ENCODE results near the gene SLC25A26. TPM values are rescaled to one million over a fixed set of nuclear protein-coding genes. Genes with fewer than 3 reads are reported as not detected.
A peak's percentile ranks its signal among the peaks of the same experiment; 100 is the strongest.
"Not testable (repeated sequence)": the region's sequence is repeated elsewhere in the genome, so short reads cannot be mapped to it uniquely, and the experiment has no call there.

The SLC25A26 gene
- total and polyA plus RNA-seq, 3 experiments from 2014 or later: 18.9 to 38.4 (median 22.5) TPM

GRCh38 chr3:66208189-66208588 is 12.6 kb upstream of the SLC25A26 start:
- Histone ChIP-seq H3K4me3 (ENCODE audit: low read length) (no peak overlapping the region), H3K9me3 (ENCODE audit: low read length) (no peaks in the 10 kb centered on the region), H3K36me3 (ENCODE audit: insufficient read depth, low read length) (no peaks in the 10 kb centered on the region), H3K27ac (ENCODE audit: low read depth, low read length) (no peak overlapping the region), H3K27me3 (ENCODE audit: insufficient read depth, low read length, poor library complexity, severe bottlenecking) (no peaks in the 10 kb centered on the region), H3K4me1 (ENCODE audit: insufficient read depth, low read length) (no peaks in the 10 kb centered on the region)
- Mint-ChIP-seq H3K27me3 (peaks cover 5 to 23% of the 10 kb centered on the region in 2 donors), H3K4me3 (no peak overlapping the region), H3K4me1 (no peaks in the 10 kb centered on the region), H3K36me3 (no peaks in the 10 kb centered on the region), H3K9me3 (peaks cover 0 to 1% (median 0%) of the 10 kb centered on the region in 5 donors), H3K27ac (no peak overlapping the region)
- no peak for DNase-seq
- ChIA-PET POLR2A (no interaction called here), CTCF (no interaction called here)

DNA sequence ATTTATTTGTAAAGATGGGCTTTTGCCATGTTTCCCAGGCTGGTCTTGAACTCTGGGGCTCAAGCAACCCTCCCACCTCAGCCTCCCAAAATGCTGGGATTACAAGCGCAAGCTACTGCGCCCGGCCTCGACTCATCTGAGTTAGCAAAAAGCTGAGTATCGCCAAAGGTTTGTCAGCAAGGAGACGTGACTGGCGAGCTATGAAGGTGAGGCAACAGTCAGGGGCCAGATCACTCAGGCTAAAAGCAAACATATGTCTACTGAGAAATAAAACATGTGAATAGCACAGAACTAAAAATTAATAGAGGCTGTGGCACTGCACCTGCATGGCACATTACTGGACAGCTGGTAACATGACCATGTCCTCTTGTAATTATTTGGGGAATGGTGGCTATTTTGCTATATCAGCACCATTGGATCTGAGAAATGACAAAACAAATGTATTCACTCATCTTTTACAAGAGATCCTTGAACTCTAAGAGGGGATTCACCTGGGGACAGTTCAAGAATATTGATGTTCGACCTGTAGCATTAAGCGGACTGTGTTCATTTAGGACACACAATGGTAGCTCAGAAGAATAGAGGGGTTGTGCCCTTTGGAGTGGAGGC is 10.0 kb upstream of the SLC25A26 start:
- Histone ChIP-seq H3K27me3 (ENCODE audit: insufficient read depth, low read length, poor library complexity, severe bottlenecking) (no peaks in the 10 kb centered on the region), H3K36me3 (ENCODE audit: insufficient read depth, low read length) (no peaks in the 10 kb centered on the region), H3K27ac (ENCODE audit: low read depth, low read length) (no peak overlapping the region), H3K4me3 (ENCODE audit: low read length) (no peak overlapping the region), H3K9me3 (ENCODE audit: low read length) (no peaks in the 10 kb centered on the region), H3K4me1 (ENCODE audit: insufficient read depth, low read length) (no peaks in the 10 kb centered on the region)
- POLR2A ChIA-PET: no interaction called here
- CTCF ChIA-PET: interaction anchor here (1.1 kb wide), 1 partner anchor 10 kb away, joined by 3 read pairs; no protein-coding TSS in a partner anchor
- no peak for DNase-seq
- no peak overlapping the region for H3K27ac Mint-ChIP-seq
- H3K4me3 Mint-ChIP-seq: no peak overlapping the region
- H3K4me1 Mint-ChIP-seq: no peaks in the 10 kb centered on the region
- peaks cover 4 to 8% of the 10 kb centered on the region in 2 donors for H3K27me3 Mint-ChIP-seq
- no peaks in the 10 kb centered on the region for H3K36me3 Mint-ChIP-seq
- H3K9me3 Mint-ChIP-seq: peaks cover 0 to 1% (median 0%) of the 10 kb centered on the region in 5 donors

- ChIA-PET CTCF (no interaction called here), POLR2A (no interaction called here)
- Histone ChIP-seq H3K9me3 (ENCODE audit: low read length) (no peaks in the 10 kb centered on the region), H3K4me1 (ENCODE audit: insufficient read depth, low read length) (no peaks in the 10 kb centered on the region), H3K27me3 (ENCODE audit: insufficient read depth, low read length, poor library complexity, severe bottlenecking) (no peaks in the 10 kb centered on the region), H3K36me3 (ENCODE audit: insufficient read depth, low read length) (no peaks in the 10 kb centered on the region), H3K27ac (ENCODE audit: low read depth, low read length) (no peak overlapping the region), H3K4me3 (ENCODE audit: low read length) (no peak overlapping the region)
- no peaks in the 10 kb centered on the region for H3K4me1 Mint-ChIP-seq
- no peak overlapping the region for H3K27ac Mint-ChIP-seq
- H3K4me3 Mint-ChIP-seq: no peak overlapping the region
- DNase-seq: no peak
- H3K9me3 Mint-ChIP-seq: peaks cover 0 to under 1% (median 0%) of the 10 kb centered on the region in 5 donors
- H3K36me3 Mint-ChIP-seq: no peaks in the 10 kb centered on the region
- peaks cover 4 to 12% of the 10 kb centered on the region in 2 donors for H3K27me3 Mint-ChIP-seq
Observed at GRCh38 chr3:66211779-66212178, 9.0 kb upstream of the SLC25A26 start.

DNA sequence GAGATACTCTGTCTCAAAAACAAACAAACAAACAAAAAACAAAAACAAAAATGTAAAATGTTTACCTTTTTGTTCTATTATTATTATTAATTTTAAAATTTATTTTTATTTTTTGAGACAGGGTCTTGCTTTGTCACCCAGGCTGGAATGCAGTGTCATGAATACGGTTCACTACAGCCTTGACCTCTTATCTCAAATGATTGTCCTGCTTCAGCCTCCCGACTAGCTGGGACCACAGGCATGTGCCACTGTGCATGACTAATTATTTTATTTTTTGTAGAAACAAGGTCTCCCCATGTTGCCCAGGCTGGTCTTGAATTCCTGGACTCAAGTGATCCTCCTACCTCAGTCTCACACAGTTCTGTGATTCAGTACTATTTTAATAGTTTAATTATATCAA is 5.7 kb upstream of the SLC25A26 start:
- H3K4me1 Mint-ChIP-seq: peaks cover 5 to 8% (median 7%) of the 10 kb centered on the region in 3 donors
- POLR2A ChIA-PET: no interaction called here
- CTCF ChIA-PET: no interaction called here

DNA sequence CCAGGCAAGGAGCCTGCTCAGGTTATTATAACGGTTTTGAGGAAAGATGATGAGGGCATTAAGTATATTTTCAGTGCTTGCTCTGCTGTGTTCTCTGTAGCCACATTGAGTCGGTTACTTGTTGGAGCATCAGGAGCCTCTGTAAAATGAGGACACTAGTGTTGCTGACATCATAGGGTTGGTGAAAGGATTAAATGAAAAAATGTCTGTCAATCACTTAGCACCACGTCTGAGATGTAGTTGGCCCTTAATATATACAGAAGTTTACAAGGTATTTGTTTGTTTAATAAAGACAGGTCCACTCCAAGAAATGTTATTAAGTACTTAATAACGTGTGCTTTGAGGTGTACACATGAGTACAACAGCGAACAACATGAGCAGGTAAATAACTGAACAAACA is 735 bp upstream of the SLC25A26 start:
- ChIA-PET CTCF (no interaction called here), POLR2A (no interaction called here)
- DNase-seq: no peak
- Histone ChIP-seq H3K9me3 (ENCODE audit: low read length) (no peaks in the 10 kb centered on the region), H3K4me1 (ENCODE audit: insufficient read depth, low read length) (peaks cover 16% of the 10 kb centered on the region), H3K27ac (ENCODE audit: low read depth, low read length) (no peak overlapping the region), H3K36me3 (ENCODE audit: insufficient read depth, low read length) (no peaks in the 10 kb centered on the region), H3K4me3 (ENCODE audit: low read length) (peak overlapping the region; percentile 92), H3K27me3 (ENCODE audit: insufficient read depth, low read length, poor library complexity, severe bottlenecking) (no peaks in the 10 kb centered on the region)
- peaks cover 28 to 51% (median 46%) of the 10 kb centered on the region in 3 donors for H3K4me1 Mint-ChIP-seq
- no peaks in the 10 kb centered on the region for H3K9me3 Mint-ChIP-seq
- H3K27me3 Mint-ChIP-seq: peaks cover 2 to 12% of the 10 kb centered on the region in 2 donors
- H3K36me3 Mint-ChIP-seq: peaks cover 0 to 28% (median 1%) of the 10 kb centered on the region in 3 donors
- H3K4me3 Mint-ChIP-seq: peak overlapping the region; percentile 14 to 96 (median 88)
- peak overlapping the region in 7 of 8 donors; percentile 17 to 69 (median 56) for H3K27ac Mint-ChIP-seq

More for the DNA sequence above, 5.7 kb upstream of the SLC25A26 start:
- Mint-ChIP-seq H3K27ac (no peak overlapping the region), H3K4me3 (no peak overlapping the region), H3K9me3 (no peaks in the 10 kb centered on the region), H3K36me3 (no peaks in the 10 kb centered on the region), H3K27me3 (peaks cover 4 to 16% of the 10 kb centered on the region in 2 donors)
- Histone ChIP-seq H3K36me3 (ENCODE audit: insufficient read depth, low read length) (no peaks in the 10 kb centered on the region), H3K4me1 (ENCODE audit: insufficient read depth, low read length) (peaks cover 4% of the 10 kb centered on the region), H3K27me3 (ENCODE audit: insufficient read depth, low read length, poor library complexity, severe bottlenecking) (no peaks in the 10 kb centered on the region), H3K4me3 (ENCODE audit: low read length) (no peak overlapping the region), H3K27ac (ENCODE audit: low read depth, low read length) (no peak overlapping the region), H3K9me3 (ENCODE audit: low read length) (no peaks in the 10 kb centered on the region)
- DNase-seq: no peak

DNA sequence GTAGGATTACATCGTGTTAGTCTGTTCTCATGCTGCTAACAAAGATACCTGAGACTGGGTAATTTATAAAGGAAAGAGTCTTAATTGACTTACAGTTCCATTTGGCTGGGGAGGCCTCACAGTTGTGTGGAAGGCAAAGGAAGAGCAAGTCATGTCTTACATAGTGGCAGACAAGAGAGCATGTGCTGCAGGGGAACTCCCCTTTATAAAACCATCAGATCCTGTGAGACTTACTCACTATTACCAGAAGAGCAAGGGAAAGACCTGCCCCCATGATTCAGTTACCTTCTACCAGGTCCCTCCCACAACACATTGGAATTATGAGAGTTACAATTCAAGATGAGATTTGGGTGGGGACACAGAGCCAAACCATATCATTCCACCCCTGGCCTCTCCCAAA is 3.4 kb downstream of the SLC25A26 start:
- peak overlapping the region in 1 of 7 donors; percentile 14 for H3K4me3 Mint-ChIP-seq
- peaks cover 39 to 80% (median 75%) of the 10 kb centered on the region in 3 donors for H3K4me1 Mint-ChIP-seq
- Histone ChIP-seq H3K4me3 (ENCODE audit: low read length) (no peak overlapping the region), H3K36me3 (ENCODE audit: insufficient read depth, low read length) (no peaks in the 10 kb centered on the region), H3K27ac (ENCODE audit: low read depth, low read length) (no peak overlapping the region), H3K4me1 (ENCODE audit: insufficient read depth, low read length) (peaks cover 16% of the 10 kb centered on the region), H3K27me3 (ENCODE audit: insufficient read depth, low read length, poor library complexity, severe bottlenecking) (no peaks in the 10 kb centered on the region), H3K9me3 (ENCODE audit: low read length) (no peaks in the 10 kb centered on the region)
- H3K9me3 Mint-ChIP-seq: no peaks in the 10 kb centered on the region
- ChIA-PET POLR2A (no interaction called here), CTCF (no interaction called here)
- no peak for DNase-seq
- H3K27me3 Mint-ChIP-seq: peaks cover 0 to 1% of the 10 kb centered on the region in 2 donors
- peaks cover 6 to 43% (median 9%) of the 10 kb centered on the region in 3 donors for H3K36me3 Mint-ChIP-seq
- H3K27ac Mint-ChIP-seq: peak overlapping the region in 2 of 8 donors; percentile 35 to 58

GRCh38 chr3:66226093-66226492 is 5.3 kb downstream of the SLC25A26 start:
- H3K4me1 Mint-ChIP-seq: peaks cover 34 to 74% (median 73%) of the 10 kb centered on the region in 3 donors
- DNase-seq; POLR2A ChIA-PET; H3K27me3 ChIP-seq (ENCODE audit: insufficient read depth, low read length, poor library complexity, severe bottlenecking); H3K27me3 Mint-ChIP-seq; H3K36me3 ChIP-seq (ENCODE audit: insufficient read depth, low read length); H3K4me3 ChIP-seq (ENCODE audit: low read length); H3K27ac ChIP-seq (ENCODE audit: low read depth, low read length); H3K9me3 Mint-ChIP-seq; H3K9me3 ChIP-seq (ENCODE audit: low read length); CTCF ChIA-PET; H3K4me1 ChIP-seq (ENCODE audit: insufficient read depth, low read length): not testable (repeated sequence)
- H3K36me3 Mint-ChIP-seq: peaks cover 6 to 47% (median 12%) of the 10 kb centered on the region in 3 donors
- peak overlapping the region in 1 of 7 donors; percentile 33 for H3K4me3 Mint-ChIP-seq
- H3K27ac Mint-ChIP-seq: peak overlapping the region in 2 of 8 donors; percentile 9 to 49

DNA sequence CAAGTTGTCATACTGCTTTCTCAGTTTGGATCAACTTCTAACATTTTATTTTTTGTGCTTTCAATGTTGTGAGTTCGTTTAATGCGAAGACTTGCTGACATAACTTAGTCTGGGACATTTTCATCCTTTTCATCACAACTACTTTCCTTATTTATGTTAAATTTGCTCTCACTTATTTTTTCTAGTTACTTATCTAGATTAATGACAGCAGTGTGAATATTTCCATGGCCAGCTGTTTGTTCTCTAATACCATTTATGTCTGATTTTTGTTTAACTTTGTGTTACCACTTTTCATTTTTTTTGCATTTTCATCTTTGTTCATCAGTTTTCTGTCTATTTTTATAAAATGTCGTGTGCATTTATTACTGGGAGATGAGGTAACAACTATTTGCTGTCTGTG is 6.2 kb downstream of the SLC25A26 start:
- no peak for DNase-seq
- peaks cover 25 to 70% (median 68%) of the 10 kb centered on the region in 3 donors for H3K4me1 Mint-ChIP-seq
- Histone ChIP-seq H3K27me3 (ENCODE audit: insufficient read depth, low read length, poor library complexity, severe bottlenecking) (no peaks in the 10 kb centered on the region), H3K27ac (ENCODE audit: low read depth, low read length) (no peak overlapping the region), H3K4me3 (ENCODE audit: low read length) (no peak overlapping the region), H3K4me1 (ENCODE audit: insufficient read depth, low read length) (peaks cover under 1% of the 10 kb centered on the region), H3K36me3 (ENCODE audit: insufficient read depth, low read length) (no peaks in the 10 kb centered on the region), H3K9me3 (ENCODE audit: low read length) (no peaks in the 10 kb centered on the region)
- CTCF ChIA-PET: no interaction called here
- POLR2A ChIA-PET: no interaction called here
- peaks cover 0 to 1% of the 10 kb centered on the region in 2 donors for H3K27me3 Mint-ChIP-seq
- H3K36me3 Mint-ChIP-seq: peaks cover 6 to 44% (median 12%) of the 10 kb centered on the region in 3 donors
- H3K9me3 Mint-ChIP-seq: no peaks in the 10 kb centered on the region
- H3K4me3 Mint-ChIP-seq: no peak overlapping the region
- H3K27ac Mint-ChIP-seq: peak overlapping the region in 1 of 8 donors; percentile 10
